Glutamatergic neuron (in vitro differentiated cells): Measurements from ENCODE around the gene SLC10A3. TPM values are rescaled to one million over a fixed set of nuclear protein-coding genes. Genes with fewer than 3 reads are reported as not detected.
A peak's percentile ranks its signal among the peaks of the same experiment; 100 is the strongest.

Experiments
- DNase-seq: peaks from one replicate; pipeline ENCODE4 v3.0.0; 2022
- H3K27ac Mint-ChIP-seq: one replicate; pipeline ENCODE4 v1.8.0; 2020; ENCODE audit warnings: mild to moderate bottlenecking, mixed read lengths, inconsistent platforms; ENCODE audit not compliant: unreplicated experiment
- H3K27me3 Mint-ChIP-seq: one replicate; pipeline ENCODE4 v1.8.0; 2020; ENCODE audit warnings: mild to moderate bottlenecking, moderate library complexity, mixed read lengths, inconsistent platforms; ENCODE audit not compliant: unreplicated experiment
- H3K36me3 Mint-ChIP-seq: one replicate; pipeline ENCODE4 v1.8.0; 2020; ENCODE audit warnings: mild to moderate bottlenecking, mixed read lengths, inconsistent platforms; ENCODE audit not compliant: unreplicated experiment
- H3K4me1 Mint-ChIP-seq: one replicate; pipeline ENCODE4 v1.8.0; 2020; ENCODE audit warnings: mild to moderate bottlenecking, low read depth, mixed read lengths, inconsistent platforms; ENCODE audit not compliant: unreplicated experiment
- H3K4me3 Mint-ChIP-seq: one replicate; pipeline ENCODE4 v1.8.0; 2020; ENCODE audit warnings: mild to moderate bottlenecking, mixed read lengths, inconsistent platforms; ENCODE audit not compliant: unreplicated experiment
- H3K9me3 Mint-ChIP-seq: one replicate; pipeline ENCODE4 v1.8.0; 2020; ENCODE audit warnings: mild to moderate bottlenecking, moderate library complexity, mixed read lengths, inconsistent platforms; ENCODE audit not compliant: unreplicated experiment
- CTCF ChIP-seq: fragments of 200-600 bp; sonication (generic); IDR thresholded peaks from one replicate; pipeline ENCODE4 v1.5.0; 2021; ENCODE audit not compliant: partially characterized antibody, unreplicated experiment
- total RNA-seq: library from RNA; stranded (reverse); fragmentation: NEBNext Ultra II Directional; extraction: Animal tissue kit (Norgen Biotek cat#: 25700); gene quantifications from one replicate; pipeline ENCODE4 v1.2.1, GENCODE V29; 2021; ENCODE audit not compliant: unreplicated experiment

Gene SLC10A3
- total RNA-seq, 1 donor from 2014 or later = 6.1 TPM

GRCh38 chrX:154494715-154495114 lies 4.3 kb upstream of the SLC10A3 start:
- no peak for TF ChIP-seq CTCF
- no peak overlapping the region for H3K4me3 Mint-ChIP-seq
- H3K27me3 Mint-ChIP-seq = no peaks in the 10 kb centered on the region
- H3K4me1 Mint-ChIP-seq = no peaks in the 10 kb centered on the region
- peaks cover 1% of the 10 kb centered on the region for H3K9me3 Mint-ChIP-seq
- no peaks in the 10 kb centered on the region for H3K36me3 Mint-ChIP-seq
- no peak for DNase-seq
- H3K27ac Mint-ChIP-seq = no peak overlapping the region

- TF ChIP-seq CTCF = no peak
- Mint-ChIP-seq H3K4me1 (no peaks in the 10 kb centered on the region), H3K36me3 (no peaks in the 10 kb centered on the region), H3K27me3 (no peaks in the 10 kb centered on the region), H3K9me3 (peaks cover 4% of the 10 kb centered on the region), H3K4me3 (peak overlapping the region; percentile 85), H3K27ac (peak overlapping the region; percentile 55)
- DNase-seq = no peak
Observed at GRCh38 chrX:154490021-154490413, 412 bp downstream of the SLC10A3 start.

- peak overlapping the region; percentile 85 for H3K4me3 Mint-ChIP-seq
- no peak for TF ChIP-seq CTCF
- H3K36me3 Mint-ChIP-seq = no peaks in the 10 kb centered on the region
- H3K9me3 Mint-ChIP-seq = peaks cover 4% of the 10 kb centered on the region
- no peak for DNase-seq
- no peak overlapping the region for H3K27ac Mint-ChIP-seq
- no peaks in the 10 kb centered on the region for H3K4me1 Mint-ChIP-seq
- H3K27me3 Mint-ChIP-seq = no peaks in the 10 kb centered on the region
Observed at GRCh38 chrX:154489182-154489581, 1.2 kb downstream of the SLC10A3 start.

GRCh38 chrX:154488336-154489075 lies 1.9 kb downstream of the SLC10A3 start:
- H3K4me3 Mint-ChIP-seq = no peak overlapping the region
- no peak for DNase-seq
- H3K4me1 Mint-ChIP-seq = no peaks in the 10 kb centered on the region
- peaks cover 4% of the 10 kb centered on the region for H3K9me3 Mint-ChIP-seq
- TF ChIP-seq CTCF = no peak
- H3K27me3 Mint-ChIP-seq = no peaks in the 10 kb centered on the region
- no peaks in the 10 kb centered on the region for H3K36me3 Mint-ChIP-seq
- no peak overlapping the region for H3K27ac Mint-ChIP-seq

GRCh38 chrX:154487518-154488290 lies 2.7 kb downstream of the SLC10A3 start:
- Mint-ChIP-seq H3K27me3 (no peaks in the 10 kb centered on the region), H3K27ac (no peak overlapping the region), H3K36me3 (no peaks in the 10 kb centered on the region), H3K4me3 (peak overlapping the region; percentile 74), H3K9me3 (peaks cover 4% of the 10 kb centered on the region), H3K4me1 (no peaks in the 10 kb centered on the region)
- DNase-seq = no peak
- TF ChIP-seq CTCF = no peak
